Non-pigmented ciliary epithelial cell (primary cell): Measurements from ENCODE around the gene AGRN.
"Not testable (repeated sequence)": the region's sequence is repeated elsewhere in the genome, so short reads cannot be mapped to it uniquely, and the experiment has no call there.

ENCODE experiments used
- DNase-seq: peaks from one replicate; pipeline ENCODE4 v3.0.0-alpha.2; 2010; ENCODE audit warnings: low read depth

AGRN gene

DNA sequence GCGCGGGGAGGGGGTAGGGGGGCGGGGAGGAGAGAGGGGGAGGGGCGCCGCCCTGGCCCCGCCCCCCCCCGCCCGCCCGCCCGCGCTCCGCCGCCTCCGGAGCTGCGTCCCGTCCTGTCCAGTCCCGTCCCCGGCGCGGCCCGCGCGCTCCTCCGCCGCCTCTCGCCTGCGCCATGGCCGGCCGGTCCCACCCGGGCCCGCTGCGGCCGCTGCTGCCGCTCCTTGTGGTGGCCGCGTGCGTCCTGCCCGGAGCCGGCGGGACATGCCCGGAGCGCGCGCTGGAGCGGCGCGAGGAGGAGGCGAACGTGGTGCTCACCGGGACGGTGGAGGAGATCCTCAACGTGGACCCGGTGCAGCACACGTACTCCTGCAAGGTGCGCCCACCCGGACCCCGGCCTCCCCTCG, at the start of gene AGRN:
Gene AGRN (plus strand): TSS at position 121 of the 405 bp plus-strand sequence. CDS start 53 bp downstream, at position 174.
- no peak for DNase-seq

DNA sequence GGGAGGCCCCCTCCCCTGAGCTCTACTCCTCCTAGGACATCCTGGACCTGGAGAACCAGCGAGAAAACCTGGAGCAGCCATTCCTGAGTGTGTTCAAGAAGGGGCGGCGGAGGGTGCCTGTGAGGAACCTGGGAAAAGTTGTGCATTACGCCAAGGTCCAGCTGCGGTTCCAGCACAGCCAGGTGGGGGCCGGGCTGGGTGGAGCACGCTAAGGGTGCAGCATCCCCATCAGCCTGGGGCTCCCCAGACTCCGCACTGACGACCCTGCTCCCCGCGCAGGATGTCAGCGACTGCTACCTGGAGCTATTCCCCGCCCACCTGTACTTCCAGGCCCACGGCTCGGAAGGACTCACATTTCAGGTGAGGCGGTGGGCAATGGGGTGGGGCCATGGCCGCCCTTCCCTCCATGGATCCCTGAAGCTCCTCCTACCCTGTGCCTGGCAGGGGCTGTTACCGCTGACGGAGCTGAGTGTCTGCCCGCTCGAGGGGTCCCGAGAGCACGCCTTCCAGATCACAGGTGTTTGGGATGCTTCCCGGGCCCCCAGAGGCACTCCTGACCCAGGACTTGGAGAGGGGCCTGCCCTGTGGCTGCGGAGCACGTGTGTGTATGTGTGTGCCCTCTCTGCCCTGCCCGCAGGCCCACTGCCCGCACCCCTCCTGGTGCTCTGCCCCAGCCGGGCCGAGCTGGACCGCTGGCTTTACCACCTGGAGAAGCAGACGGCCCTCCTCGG, 49.5 kb upstream of the AGRN start:
- no peak for DNase-seq

DNA sequence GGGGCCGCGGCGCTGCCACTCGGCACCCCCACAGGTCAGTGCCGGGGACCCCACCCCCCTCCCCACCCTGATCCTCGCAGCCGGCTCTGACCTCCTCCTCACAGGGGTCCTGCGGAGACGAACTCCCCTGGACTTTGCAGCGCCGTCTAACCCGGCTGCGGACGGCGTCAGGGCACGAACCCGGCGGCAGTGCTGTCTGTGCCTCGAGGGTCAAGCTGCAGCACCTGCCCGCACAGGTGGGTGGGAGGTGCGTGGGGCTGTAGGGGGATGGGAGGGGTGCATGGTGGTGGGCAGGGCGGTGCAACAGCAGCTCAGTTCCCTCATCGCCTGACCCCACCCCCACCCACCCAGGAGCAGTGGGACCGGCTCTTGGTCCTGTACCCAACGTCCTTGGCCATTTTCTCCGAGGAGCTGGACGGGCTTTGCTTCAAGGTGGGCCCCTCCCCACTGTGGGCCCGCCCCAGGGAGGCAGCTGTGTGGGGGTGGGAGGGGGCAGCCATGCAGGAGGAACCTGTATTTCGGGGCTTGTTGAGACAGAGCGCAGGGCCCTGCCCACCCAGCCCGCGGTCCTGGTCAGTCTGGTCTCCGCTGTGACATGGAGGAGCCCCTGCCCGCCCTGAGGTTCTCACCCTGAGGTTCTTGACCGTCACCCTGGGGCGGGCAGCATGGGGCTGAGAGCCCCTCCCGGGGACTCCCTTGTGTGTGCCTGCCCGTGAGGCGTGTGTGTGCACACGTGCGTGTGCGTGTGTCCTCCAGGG, 48.8 kb upstream of the AGRN start:
- DNase-seq, result no peak

DNA sequence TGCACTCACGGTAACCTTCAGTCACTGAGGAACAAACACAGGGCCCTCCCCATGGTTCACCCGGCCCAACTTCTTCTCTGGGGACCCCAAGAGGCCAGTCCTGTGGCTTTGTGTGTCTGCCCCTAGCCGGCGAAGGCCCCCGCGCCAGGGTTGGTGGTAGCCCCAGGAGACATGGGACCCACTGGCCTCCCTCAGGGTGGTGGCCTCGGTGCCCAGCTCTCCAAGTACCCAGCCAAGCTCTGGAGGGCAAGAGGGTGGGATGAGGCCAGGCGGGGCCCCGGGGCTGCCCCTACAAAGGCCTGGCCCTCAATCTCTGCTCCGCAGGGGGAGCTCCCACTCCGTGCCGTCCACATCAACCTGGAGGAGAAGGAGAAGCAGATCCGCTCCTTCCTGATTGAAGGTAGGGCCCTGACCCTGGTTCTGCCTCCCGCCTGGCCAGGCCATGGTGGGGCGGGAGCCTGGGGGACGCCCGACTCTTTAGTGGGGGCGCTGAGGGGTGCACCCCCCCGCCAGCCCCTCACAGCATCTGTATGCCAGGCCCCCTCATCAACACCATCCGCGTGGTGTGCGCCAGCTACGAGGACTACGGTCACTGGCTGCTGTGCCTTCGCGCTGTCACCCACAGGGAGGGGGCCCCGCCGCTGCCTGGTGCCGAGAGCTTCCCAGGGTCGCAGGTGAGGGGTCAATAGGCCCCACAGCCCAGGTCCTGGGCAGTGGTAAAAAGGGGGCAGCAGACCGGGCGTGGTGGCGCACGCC, 48.0 kb upstream of the AGRN start:
- no peak for DNase-seq

DNA sequence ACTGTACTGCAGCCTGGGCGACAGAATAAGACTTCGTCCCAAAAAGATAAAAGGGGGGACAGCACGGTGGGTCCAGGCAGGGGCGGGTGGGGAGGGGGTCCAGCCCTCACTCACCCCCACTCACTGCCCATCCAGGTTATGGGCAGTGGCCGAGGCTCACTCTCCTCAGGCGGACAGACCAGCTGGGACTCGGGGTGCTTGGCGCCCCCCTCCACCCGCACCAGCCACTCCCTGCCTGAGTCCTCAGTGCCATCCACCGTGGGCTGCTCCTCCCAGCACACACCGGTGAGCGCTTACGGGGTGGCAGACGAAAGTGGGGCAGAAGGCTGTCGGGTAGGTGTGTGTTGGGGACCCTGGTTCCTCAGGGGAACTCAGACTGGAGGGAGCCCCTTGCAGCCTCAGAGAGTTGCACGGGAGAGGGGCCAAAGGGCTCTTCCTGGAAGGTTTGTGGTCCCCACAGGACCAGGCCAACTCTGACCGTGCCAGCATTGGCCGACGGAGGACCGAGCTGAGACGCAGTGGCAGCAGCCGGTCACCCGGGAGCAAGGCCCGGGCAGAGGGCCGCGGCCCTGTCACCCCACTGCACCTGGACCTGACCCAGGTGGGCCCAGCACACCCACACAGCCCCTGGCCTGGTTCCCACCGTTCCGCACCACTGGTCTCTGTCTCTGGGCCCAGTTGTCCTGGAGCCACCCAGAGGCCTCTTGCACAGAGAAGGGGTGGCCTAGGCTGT, 47.0 kb upstream of the AGRN start:
- DNase-seq, result no peak

DNA sequence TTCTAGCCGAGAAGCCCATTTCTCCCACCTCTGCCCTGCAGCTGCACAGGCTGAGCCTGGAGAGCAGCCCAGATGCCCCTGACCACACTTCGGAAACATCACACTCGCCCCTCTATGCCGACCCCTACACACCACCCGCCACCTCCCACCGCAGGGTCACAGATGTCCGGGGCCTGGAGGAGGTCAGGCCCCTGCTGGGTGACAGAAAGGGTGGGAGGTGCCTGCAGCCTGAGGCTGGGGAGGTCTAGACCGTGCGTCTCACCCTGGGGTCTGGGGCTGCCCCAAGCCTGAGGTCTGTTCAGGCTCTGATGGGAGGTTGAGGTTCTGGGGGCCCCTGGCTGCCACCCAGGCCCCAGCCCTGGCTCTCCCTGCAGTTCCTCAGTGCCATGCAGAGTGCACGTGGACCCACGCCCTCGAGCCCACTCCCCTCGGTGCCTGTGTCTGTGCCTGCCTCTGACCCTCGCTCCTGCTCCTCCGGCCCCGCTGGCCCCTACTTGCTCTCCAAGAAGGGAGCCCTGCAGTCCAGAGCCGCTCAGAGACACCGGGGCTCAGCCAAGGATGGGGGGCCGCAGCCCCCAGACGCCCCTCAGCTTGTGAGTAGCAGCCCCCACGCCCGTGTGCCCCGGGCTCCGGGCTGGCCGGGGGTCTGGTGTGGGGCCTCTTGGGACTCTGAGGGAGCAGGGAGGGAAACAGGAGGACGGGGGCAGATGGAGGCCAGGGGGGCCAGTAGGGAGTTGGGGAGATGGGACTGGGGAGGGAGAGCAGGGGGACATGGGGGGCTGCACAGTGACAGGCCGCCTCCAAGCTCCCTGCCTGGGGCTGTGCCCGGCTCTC, 46.2 kb upstream of the AGRN start:
- DNase-seq, result no peak

DNA sequence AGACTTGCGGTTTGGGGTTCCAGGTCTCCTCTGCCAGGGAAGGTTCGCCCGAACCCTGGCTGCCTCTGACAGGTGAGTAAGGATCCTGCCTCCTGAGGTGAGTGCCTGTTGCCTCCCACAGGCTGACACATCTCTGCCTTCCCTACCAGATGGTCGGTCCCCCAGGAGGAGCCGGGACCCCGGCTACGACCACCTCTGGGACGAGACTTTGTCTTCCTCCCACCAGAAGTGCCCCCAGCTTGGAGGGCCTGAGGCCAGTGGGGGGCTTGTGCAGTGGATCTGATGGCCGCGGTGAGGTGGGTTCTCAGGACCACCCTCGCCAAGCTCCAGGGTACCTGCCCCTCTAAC, 45.7 kb upstream of the AGRN start:
- no peak for DNase-seq

DNA sequence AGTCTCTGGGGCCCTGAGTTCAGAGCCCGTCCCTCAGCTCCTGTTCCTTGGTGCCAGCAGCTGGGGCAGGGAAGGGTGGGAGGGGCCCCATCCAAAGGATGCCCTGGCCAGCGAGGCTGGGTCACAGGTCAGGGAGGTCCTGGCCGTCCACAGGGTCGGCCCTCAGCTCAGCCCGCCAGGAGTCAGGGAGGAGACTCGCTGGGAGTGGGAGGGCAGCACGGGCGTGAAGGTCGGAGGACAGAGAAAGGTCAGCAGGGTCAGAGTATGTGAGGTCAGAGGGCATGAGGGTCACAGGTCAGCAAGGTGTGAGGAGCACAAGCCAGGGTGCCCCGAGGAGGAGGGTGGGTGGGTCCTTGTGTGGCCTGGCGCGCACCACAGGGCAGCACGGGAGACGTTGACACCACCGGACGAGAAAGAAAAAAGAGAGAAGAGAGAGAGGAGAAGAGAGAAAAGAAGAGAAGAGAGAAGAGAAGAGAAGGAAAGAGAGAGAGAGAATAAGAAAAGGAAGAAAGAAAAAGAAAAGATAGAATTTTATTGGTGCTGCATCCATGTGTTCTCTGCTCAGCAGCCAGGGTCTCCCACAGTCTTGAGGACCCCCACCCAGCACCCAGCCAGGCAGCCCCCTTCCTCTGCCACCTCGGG, 45.1 kb upstream of the AGRN start:
- no peak for DNase-seq

DNA sequence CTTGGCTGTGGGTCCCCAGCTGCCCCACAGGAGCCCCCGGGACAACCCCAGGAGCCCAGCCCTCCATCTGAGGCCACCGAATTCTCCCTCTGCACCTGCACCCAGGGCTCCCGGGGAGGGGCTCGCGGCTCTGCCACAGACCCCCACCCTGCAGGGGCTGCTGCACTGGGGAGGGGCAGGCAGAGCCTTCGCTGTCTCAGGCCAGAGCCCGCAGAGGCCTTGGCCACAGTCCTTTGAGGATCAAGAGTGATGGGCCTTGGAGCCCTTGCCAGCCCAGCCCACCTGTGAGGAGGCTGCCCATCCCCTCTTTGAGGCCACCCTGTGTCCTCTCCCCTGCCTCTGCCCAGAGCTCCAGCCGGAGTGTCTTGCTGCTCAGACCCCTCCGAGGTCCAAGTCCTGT, 44.6 kb upstream of the AGRN start:
- DNase-seq, result no peak

DNA sequence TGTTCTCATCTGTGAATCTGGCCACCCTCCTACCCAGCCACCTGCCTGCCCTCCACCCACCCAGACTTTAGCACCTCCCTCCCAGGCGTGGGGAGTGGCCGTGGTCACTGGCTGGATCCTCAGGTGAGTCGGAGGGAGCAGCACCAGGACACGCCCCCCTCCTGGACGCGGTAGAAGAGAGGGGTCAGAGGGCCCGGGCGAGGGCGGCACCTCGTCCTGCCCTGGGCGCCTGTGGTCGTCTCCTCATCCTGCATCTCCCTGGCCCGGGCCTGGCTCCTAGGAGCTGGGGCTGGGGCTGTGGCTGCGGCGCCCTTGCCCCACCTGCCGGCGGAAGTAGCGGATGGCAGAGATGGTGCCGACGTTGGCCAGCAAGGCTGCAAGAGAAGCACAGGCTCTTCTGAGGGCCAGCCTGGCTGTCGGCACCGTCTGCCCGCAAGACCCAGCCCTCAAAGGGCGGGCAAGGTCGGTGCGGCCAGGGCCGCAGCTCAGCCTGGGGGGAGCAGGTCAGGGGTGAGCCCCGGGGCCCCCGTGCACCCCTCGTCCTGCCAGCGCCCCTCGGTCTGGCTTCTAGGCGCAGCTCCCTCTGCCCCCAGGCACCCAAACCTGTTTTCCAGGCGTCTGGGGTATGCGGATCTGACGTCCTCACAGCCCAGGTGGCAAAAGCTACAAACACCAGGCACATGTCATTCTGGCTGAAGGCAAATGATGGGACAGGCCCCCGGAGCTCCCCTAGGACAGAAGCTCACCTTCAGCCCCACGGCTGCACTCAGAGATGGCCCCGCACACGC, 43.8 kb upstream of the AGRN start:
- DNase-seq, result no peak

DNA sequence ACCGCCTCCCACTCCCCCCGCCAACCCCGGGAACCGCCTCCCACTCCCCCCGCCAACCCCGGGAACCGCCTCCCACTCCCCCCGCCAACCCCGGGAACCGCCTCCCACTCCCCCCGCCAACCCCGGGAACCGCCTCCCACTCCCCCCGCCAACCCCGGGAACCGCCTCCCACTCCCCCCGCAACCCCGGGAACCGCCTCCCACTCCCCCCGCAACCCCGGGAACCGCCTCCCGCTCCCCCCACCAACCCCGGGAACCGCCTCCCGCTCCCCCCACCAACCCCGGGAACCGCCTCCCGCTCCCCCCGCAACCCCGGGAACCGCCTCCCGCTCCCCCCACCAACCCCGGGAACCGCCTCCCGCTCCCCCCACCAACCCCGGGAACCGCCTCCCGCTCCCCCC, 43.1 kb upstream of the AGRN start:
- DNase-seq, result not testable (repeated sequence)

DNA sequence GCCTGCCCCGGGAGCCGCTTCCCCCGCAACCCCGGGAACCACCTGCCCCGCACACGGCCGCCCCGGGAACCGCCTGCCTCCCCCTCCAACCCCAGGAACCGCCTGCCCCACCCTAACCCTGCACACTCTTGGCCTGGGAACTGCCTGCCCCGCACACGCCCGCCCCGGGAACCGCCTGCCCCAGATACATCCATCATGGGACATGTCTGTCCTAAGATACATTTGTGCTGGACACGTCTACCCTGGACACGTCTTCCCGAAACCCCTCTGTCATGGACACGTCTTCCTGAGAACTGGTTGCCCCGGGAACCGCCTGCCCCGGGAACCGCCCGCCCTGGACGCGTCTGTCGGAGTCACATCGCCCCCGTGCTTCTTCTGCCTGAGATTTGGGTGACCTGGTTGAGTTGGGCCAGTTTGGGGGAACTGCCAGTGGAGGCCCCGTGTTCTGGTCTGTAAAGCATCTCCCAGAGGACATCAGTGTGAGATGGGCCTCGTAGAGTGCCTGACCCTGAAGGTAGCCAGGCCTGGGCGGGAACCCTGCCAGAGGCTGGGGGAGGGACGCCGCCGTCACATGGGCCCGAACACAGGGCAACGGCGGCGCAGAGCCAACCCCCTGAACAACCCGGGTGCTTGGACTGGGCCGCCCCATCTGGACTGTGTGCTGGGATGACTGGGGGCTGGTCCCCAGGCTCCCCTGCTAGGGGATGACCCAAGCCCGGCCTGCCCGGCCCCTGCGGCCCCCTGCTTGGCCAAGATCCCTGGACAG, 41.7 kb upstream of the AGRN start:
- DNase-seq, result no peak

DNA sequence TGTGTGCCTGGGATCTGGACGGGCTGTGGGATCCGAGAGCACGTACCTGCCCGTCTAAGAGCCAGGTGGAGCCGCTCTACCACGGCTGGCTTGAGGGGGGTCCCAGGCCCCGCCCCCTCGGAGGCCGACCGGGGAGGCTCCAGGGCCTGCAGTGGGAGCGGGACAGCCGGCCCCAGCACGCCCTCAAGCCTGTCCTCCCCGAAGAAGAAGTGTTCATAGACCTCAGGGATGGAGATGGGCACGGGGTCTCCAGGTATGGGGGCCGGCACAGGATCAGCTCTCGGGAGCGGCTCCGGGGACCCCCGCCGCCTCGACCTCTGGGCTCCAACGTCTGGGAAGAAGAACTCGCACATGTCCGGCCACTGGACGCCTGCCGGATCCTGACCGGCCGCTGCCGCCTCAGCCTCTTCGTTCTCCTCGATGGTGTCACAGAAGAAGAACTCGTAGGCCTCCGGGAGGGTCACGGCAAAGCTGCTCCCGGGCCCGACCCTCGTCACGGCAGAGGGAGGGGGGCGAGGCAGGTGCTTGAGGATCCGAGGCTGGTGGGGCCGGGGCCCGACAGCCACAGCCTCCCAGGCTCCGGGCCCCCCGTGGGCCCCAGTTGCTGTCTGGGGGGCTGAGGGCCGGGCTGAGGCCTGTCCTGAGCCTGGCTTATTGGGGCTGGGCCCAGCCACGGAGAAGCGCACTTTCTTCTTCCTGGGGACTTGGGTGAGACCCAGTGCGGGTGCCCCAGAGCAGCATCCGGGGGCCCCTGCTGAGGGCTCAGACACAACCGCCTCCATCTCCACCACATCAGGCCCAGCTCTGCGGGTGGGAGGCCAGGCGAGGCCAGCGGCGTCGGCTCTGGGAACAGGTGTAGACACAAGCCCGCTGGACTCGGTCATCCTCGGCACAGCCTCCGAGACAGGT, 40.8 kb upstream of the AGRN start:
- no peak for DNase-seq

DNA sequence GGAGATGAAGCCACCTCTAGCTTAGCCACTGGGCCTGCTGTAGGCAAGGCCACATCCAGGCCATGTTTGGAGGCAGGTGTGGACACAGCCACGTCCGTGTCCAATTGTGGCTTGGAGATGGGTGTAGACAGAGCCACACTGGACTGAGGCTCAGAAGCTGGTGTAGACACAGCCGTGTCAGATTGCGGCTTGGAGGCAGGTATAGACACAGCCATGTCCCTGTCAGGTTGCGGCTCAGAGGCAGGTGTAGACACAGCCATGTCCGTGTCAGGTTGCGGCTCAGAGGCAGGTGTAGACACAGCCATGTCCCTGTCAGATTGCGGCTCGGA, 40.2 kb upstream of the AGRN start:
- DNase-seq, result no peak

DNA sequence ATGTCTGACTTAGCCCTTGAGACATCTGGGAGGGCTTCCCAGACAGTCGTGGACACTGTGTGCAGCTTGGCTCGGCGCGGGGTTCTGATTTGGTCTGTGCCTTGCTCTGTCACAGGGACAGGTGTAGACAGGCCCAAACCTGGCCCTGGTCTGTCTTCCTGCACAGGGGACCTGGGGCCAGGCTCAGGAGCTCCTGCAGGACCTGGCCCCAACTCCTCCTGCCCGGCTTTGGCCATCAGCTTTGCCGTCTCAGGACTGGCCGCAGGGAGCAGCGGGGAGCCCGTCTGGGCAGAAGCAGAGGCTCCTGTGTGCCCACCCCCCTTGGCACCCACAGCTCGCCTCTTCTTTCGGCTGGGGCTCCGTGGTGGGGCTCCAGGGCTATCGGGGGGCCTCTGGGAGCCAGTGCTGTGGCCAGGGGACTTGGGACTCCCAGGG, 39.8 kb upstream of the AGRN start:
- DNase-seq, result no peak

DNA sequence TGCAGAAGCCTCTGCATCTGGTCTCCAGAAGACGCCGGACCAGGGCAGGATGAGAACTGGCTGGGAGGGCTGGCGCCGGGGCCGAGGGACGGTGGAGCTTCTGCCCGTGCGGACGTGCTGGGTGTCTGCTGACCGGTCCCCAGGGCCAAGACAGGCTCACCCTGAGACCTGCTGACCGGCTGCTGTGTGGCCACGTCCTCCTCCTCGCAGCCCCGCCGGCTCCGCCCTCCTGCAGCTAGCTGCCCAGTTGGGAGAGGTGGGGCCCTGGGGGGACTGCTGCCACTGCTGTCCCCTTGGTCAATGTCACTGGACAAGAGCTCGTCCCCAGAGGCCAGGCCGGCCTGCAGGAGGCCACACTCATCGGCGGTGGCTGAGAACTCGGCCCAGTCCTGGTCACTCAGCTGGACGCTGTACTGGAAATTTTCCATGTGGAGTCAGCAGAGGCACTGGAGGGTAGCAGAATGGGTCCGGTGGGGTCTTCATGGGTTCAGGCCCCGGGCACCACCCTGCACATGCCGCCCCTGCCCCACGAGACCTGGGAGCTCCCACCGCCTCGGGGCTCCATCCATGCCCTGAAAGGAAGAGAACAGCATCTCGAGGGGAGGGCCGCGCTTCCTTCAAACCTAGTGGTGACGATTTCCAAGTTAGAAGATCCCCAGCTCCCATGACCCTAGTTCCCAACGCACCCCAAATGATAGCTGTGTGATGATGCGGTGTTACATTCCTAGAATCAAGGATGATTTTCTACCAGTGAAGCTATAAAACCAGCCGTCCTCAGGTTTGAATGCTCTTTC, 39.1 kb upstream of the AGRN start:
- DNase-seq, result no peak

DNA sequence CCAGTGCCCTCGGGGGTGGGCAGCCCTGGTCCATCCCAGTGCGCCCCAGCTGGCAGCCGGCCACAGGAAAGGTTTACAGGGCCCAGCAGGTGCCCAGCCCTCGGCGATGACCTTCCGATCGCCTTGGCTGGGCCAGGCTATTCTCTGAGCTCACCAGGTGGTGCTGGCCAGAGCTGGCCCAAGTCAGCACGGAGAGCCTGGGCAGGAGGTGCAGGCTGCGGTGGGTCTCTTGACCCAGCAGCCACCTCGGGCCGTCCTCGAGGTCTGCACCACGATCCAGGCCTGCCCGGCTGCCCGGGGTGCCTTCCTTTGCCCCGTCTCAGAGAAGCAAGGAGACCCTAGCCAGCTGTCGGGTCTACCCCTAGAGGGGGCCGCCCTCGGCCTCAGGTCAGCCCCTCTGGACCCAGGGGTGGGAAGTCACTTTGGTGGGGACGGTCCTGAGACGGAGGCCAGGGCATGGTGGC, 38.4 kb upstream of the AGRN start:
- no peak for DNase-seq
